Measurements from ENCODE around the gene SNX30.

DNA sequence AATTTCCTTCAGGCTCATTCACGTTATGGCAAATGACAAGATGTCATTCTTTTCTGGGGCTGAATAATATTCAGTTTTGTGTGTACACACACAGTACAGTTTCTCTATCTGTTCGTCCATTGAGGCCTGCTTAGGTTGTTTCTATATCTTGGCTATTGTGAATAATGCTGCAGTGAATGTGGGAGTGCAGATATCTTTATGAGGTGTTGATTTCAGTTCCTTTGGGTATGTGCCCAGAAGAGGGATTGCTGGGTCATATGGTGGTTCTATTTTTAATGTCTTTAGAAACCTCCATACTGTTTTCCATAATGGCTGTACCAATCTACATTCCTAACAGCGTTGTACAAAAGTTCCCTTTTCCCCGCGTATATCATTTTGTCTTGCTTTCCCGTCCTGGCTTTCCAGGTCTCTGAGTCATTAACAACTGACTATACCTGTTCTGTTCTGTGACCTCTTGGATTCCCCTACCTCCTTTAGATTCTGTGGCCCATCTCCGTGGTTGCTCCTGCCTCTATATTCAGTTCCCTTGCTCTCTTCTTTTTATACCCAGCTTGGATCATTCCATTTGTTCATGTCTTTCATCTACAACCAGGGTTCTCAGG is 6.8 kb downstream of the SNX30 start:
- TF ChIP-seq, protein P1, sequence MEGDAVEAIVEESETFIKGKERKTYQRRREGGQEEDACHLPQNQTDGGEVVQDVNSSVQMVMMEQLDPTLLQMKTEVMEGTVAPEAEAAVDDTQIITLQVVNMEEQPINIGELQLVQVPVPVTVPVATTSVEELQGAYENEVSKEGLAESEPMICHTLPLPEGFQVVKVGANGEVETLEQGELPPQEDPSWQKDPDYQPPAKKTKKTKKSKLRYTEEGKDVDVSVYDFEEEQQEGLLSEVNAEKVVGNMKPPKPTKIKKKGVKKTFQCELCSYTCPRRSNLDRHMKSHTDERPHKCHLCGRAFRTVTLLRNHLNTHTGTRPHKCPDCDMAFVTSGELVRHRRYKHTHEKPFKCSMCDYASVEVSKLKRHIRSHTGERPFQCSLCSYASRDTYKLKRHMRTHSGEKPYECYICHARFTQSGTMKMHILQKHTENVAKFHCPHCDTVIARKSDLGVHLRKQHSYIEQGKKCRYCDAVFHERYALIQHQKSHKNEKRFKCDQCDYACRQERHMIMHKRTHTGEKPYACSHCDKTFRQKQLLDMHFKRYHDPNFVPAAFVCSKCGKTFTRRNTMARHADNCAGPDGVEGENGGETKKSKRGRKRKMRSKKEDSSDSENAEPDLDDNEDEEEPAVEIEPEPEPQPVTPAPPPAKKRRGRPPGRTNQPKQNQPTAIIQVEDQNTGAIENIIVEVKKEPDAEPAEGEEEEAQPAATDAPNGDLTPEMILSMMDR (conservative IDR thresholded peaks at IDR 0.05): no peak
- TF ChIP-seq ZFX (IDR thresholded peaks at IDR 0.05): no peak

All from C4-2B (cell line).